ENCODE data around the gene CEL. TPM values are rescaled to one million over a fixed set of nuclear protein-coding genes. Genes with fewer than 3 reads are reported as not detected.

The CEL gene
- total and polyA plus RNA-seq, 9 donors: 1.3 to 13.6 (median 2.8) TPM

GRCh38 chr9:133103987-133104505 lies 42.3 kb downstream of the CEL start:
- WGBS, 3 donors: 75 to 81% (median 78%) methylated on average over 12 of the region's 12 CpGs
- intact Hi-C loops (cut with DNase I): loop anchor here in 3 of 4 donors (2.0 kb wide), 1 partner anchor 41 kb away; no protein-coding TSS in a partner anchor
- Histone ChIP-seq H3K27ac (no peak overlapping the region), H3K27me3 (no peaks in the 10 kb centered on the region), H3K9me3 (no peaks in the 10 kb centered on the region), H3K4me3 (no peak overlapping the region), H3K4me1 (ENCODE audit: insufficient read depth) (no peaks in the 10 kb centered on the region), H3K36me3 (no peaks in the 10 kb centered on the region)
- peak in 3 of 5 donors; percentile 18 to 34 (median 26) for DNase-seq
- TF ChIP-seq, protein P1, sequence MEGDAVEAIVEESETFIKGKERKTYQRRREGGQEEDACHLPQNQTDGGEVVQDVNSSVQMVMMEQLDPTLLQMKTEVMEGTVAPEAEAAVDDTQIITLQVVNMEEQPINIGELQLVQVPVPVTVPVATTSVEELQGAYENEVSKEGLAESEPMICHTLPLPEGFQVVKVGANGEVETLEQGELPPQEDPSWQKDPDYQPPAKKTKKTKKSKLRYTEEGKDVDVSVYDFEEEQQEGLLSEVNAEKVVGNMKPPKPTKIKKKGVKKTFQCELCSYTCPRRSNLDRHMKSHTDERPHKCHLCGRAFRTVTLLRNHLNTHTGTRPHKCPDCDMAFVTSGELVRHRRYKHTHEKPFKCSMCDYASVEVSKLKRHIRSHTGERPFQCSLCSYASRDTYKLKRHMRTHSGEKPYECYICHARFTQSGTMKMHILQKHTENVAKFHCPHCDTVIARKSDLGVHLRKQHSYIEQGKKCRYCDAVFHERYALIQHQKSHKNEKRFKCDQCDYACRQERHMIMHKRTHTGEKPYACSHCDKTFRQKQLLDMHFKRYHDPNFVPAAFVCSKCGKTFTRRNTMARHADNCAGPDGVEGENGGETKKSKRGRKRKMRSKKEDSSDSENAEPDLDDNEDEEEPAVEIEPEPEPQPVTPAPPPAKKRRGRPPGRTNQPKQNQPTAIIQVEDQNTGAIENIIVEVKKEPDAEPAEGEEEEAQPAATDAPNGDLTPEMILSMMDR (IDR thresholded peaks at IDR 0.05): no peak
- TF ChIP-seq EP300 (IDR thresholded peaks at IDR 0.05): no peak
- no peak for TF ChIP-seq POLR2A (IDR thresholded peaks at IDR 0.05)

- 80 to 82% (median 82%) methylated on average over 15 of the region's 15 CpGs for WGBS, 3 donors
- H3K27me3 ChIP-seq: no peaks in the 10 kb centered on the region
- no peak overlapping the region for H3K4me3 ChIP-seq
- H3K9me3 ChIP-seq: no peaks in the 10 kb centered on the region
- intact Hi-C loops (cut with DNase I): no loop called here
- DNase-seq: peak in 2 of 5 donors; percentile 17 to 31
- no peaks in the 10 kb centered on the region for H3K4me1 ChIP-seq (ENCODE audit: insufficient read depth)
- no peak overlapping the region for H3K27ac ChIP-seq
- TF ChIP-seq, protein P1 (IDR thresholded peaks at IDR 0.05): no peak
- TF ChIP-seq EP300 (IDR thresholded peaks at IDR 0.05) (no peak), POLR2A (IDR thresholded peaks at IDR 0.05) (no peak)
- no peaks in the 10 kb centered on the region for H3K36me3 ChIP-seq
Measured at GRCh38 chr9:133104718-133105460, 43.1 kb downstream of the CEL start.

DNA sequence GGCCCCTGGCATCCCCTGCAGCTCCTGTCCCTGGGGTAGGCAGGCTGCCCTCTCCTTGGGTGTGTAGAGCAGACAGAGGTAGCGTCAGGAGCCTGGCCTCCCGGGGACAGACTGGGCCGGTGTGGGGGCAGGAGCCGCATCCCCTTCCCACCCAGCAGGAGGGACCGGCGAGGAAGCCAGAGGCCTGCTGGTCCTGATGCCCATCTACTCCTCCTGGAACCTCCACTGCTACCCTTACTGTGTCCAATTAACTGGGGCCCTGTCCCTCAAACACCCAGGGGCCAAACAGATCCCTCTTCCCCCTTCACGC lies 43.6 kb downstream of the CEL start:
- H3K27me3 ChIP-seq: no peaks in the 10 kb centered on the region
- intact Hi-C loops (cut with DNase I): no loop called here
- H3K4me1 ChIP-seq (ENCODE audit: insufficient read depth): no peaks in the 10 kb centered on the region
- H3K27ac ChIP-seq: no peak overlapping the region
- no peak overlapping the region for H3K4me3 ChIP-seq
- H3K36me3 ChIP-seq: no peaks in the 10 kb centered on the region
- peak in 2 of 5 donors; percentile 15 to 25 for DNase-seq
- no peaks in the 10 kb centered on the region for H3K9me3 ChIP-seq
- WGBS, 3 donors: 85 to 91% (median 86%) methylated on average over 7 of the region's 7 CpGs
- TF ChIP-seq POLR2A (IDR thresholded peaks at IDR 0.05) (no peak), EP300 (IDR thresholded peaks at IDR 0.05) (no peak)
- TF ChIP-seq, protein P1 (IDR thresholded peaks at IDR 0.05): no peak

DNA sequence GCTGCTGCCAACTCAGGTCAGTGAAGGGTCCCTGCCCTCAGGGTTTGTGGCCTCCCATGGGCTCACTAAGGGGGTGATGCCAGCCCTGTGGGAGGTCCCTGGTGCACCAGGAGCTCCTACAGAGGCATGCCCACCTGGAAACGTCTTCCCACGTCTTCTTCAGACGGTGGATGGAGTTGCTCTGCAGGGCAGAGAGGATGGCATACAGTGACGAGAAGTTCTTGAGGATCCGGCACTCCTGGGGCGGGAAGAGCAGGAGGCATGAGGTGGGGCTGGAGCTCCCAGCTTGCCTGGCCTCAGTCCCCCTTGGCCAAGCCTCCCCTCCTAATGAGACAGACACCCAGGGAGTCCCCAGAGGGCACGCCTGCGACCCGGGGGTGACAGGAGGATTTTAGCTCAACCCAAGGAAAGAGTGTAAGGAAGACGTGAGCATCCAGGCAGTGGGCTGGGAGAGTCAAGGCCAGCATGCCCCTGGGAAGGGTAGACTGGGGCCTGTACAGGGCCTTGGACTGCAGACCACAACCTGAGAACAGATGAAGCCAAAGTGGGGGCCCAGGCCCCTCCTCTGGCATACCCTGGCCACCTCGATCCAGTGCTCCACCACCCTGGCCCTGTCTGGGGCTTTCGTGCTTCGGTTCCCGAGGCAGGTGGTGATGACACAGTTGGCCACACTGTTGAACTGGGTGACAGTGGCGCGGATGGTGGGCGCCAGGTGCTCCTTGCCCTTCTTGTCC lies 44.9 kb downstream of the CEL start:
- TF ChIP-seq EP300 (IDR thresholded peaks at IDR 0.05) (no peak), POLR2A (IDR thresholded peaks at IDR 0.05) (no peak)
- TF ChIP-seq, protein P1 (IDR thresholded peaks at IDR 0.05): no peak
- no peaks in the 10 kb centered on the region for H3K36me3 ChIP-seq
- no peaks in the 10 kb centered on the region for H3K4me1 ChIP-seq (ENCODE audit: insufficient read depth)
- H3K27ac ChIP-seq: no peak overlapping the region
- peak in 3 of 5 donors; percentile 14 to 28 (median 20) for DNase-seq
- H3K27me3 ChIP-seq: no peaks in the 10 kb centered on the region
- WGBS, 3 donors: 90 to 92% (median 90%) methylated on average over 17 of the region's 17 CpGs
- H3K4me3 ChIP-seq: no peak overlapping the region
- H3K9me3 ChIP-seq: no peaks in the 10 kb centered on the region
- intact Hi-C loops (cut with DNase I): no loop called here
